BLaER1 (cell line): ENCODE data around the gene MYOF.

Experiments
- H3K27ac ChIP-seq: shearing (Covaris generic); formaldehyde crosslinking; 2 replicates; pipeline ENCODE4 v1.8.1; 2022
- H3K27me3 ChIP-seq: shearing (Covaris generic); formaldehyde crosslinking; 2 replicates; pipeline ENCODE4 v1.8.1; 2022
- H3K36me3 ChIP-seq: shearing (Covaris generic); formaldehyde crosslinking; 2 replicates; pipeline ENCODE4 v1.8.1; 2022
- H3K4me1 ChIP-seq: shearing (Covaris generic); formaldehyde crosslinking; 2 replicates; pipeline ENCODE4 v1.8.1; 2022
- H3K4me2 ChIP-seq: shearing (Covaris generic); formaldehyde crosslinking; 2 replicates; pipeline ENCODE4 v1.8.1; 2022
- H3K4me3 ChIP-seq: shearing (Covaris generic); formaldehyde crosslinking; 2 replicates; pipeline ENCODE4 v1.8.1; 2022
- H3K9ac ChIP-seq: shearing (Covaris generic); formaldehyde crosslinking; 2 replicates; pipeline ENCODE4 v1.8.1; 2022
- H3K9me3 ChIP-seq: shearing (Covaris generic); formaldehyde crosslinking; 2 replicates; pipeline ENCODE4 v1.8.1; 2022
- H4K20me1 ChIP-seq: shearing (Covaris generic); formaldehyde crosslinking; 2 replicates; pipeline ENCODE4 v1.8.1; 2022
- Cebpa-rat ChIP-seq: shearing (Covaris generic); IDR thresholded peaks from 2 replicates; pipeline ENCODE4 v1.8.1; 2022

The MYOF gene

DNA sequence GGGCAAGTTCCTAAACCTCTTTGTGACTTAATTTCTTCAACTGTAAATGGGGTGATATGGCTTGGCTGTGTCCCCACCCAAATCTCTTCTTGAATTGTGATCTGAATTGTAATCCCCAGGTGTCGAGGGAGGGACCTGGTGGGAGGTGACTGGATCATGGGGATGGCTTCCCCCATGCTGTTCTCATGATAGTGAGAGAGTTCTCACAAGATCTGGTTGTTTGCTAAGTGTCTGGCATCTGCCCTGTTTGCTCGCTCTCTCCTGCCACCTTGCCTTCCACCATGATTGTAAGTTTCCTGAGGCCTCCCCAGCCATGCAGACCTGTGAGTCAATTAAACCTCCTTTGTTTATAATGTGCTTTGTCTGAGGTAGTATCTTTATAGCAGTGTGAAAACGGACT lies 177.0 kb downstream of the MYOF start:
- H3K36me3 ChIP-seq: no peaks in the 10 kb centered on the region
- H3K4me3 ChIP-seq: no peak overlapping the region
- H3K27ac ChIP-seq: no peak overlapping the region
- no peak overlapping the region for H3K4me2 ChIP-seq
- H4K20me1 ChIP-seq: no peaks in the 10 kb centered on the region
- H3K9me3 ChIP-seq: no peaks in the 10 kb centered on the region
- H3K27me3 ChIP-seq: no peaks in the 10 kb centered on the region
- TF ChIP-seq Cebpa-rat: no peak
- no peaks in the 10 kb centered on the region for H3K4me1 ChIP-seq
- H3K9ac ChIP-seq: no peak overlapping the region

GRCh38 chr10:93300981-93301380 lies 181.2 kb downstream of the MYOF start:
- H3K4me2 ChIP-seq: no peak overlapping the region
- H3K9me3 ChIP-seq: no peaks in the 10 kb centered on the region
- H3K27ac ChIP-seq: no peak overlapping the region
- no peak overlapping the region for H3K9ac ChIP-seq
- no peaks in the 10 kb centered on the region for H3K36me3 ChIP-seq
- no peaks in the 10 kb centered on the region for H4K20me1 ChIP-seq
- no peaks in the 10 kb centered on the region for H3K4me1 ChIP-seq
- TF ChIP-seq Cebpa-rat: no peak
- H3K27me3 ChIP-seq: no peaks in the 10 kb centered on the region
- H3K4me3 ChIP-seq: no peak overlapping the region

- Histone ChIP-seq H3K27ac (no peak overlapping the region), H3K4me1 (no peaks in the 10 kb centered on the region), H3K9me3 (no peaks in the 10 kb centered on the region), H3K36me3 (no peaks in the 10 kb centered on the region), H4K20me1 (no peaks in the 10 kb centered on the region), H3K27me3 (no peaks in the 10 kb centered on the region), H3K9ac (no peak overlapping the region), H3K4me3 (no peak overlapping the region), H3K4me2 (no peak overlapping the region)
- TF ChIP-seq Cebpa-rat: no peak
These were observed 181.7 kb downstream of the MYOF start for GRCh38 chr10:93300288-93300917.

- H3K36me3 ChIP-seq: no peaks in the 10 kb centered on the region
- H4K20me1 ChIP-seq: no peaks in the 10 kb centered on the region
- no peaks in the 10 kb centered on the region for H3K4me1 ChIP-seq
- H3K9ac ChIP-seq: no peak overlapping the region
- TF ChIP-seq Cebpa-rat: no peak
- no peak overlapping the region for H3K4me2 ChIP-seq
- H3K27ac ChIP-seq: no peak overlapping the region
- H3K4me3 ChIP-seq: no peak overlapping the region
- H3K9me3 ChIP-seq: no peaks in the 10 kb centered on the region
- no peaks in the 10 kb centered on the region for H3K27me3 ChIP-seq
These were observed 182.4 kb downstream of the MYOF start for GRCh38 chr10:93299606-93300287.

GRCh38 chr10:93299195-93299594 lies 182.9 kb downstream of the MYOF start:
- Histone ChIP-seq H3K9ac (no peak overlapping the region), H3K27me3 (no peaks in the 10 kb centered on the region), H3K27ac (no peak overlapping the region), H3K4me2 (no peak overlapping the region), H3K9me3 (no peaks in the 10 kb centered on the region), H3K4me3 (no peak overlapping the region), H3K36me3 (no peaks in the 10 kb centered on the region), H3K4me1 (no peaks in the 10 kb centered on the region), H4K20me1 (no peaks in the 10 kb centered on the region)
- no peak for TF ChIP-seq Cebpa-rat

DNA sequence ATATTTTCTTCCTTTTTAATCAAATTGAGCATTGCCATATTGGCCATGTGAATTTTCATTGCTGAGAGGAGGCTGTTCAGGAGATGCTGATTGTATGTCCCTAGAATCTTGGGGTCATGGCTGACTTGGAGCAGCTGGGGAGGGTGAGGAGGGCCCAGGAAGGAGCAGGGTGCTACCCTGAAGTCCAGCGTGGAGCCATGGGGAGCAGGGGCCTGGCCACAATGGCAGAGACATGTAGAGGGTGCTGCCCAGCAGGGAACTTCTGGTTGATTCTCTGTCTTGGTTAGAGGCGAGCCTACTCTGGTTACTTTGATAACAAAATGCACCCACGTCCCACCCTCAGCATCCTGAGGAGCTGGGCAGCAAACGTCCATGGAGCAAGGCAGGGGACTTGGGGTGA lies 186.0 kb downstream of the MYOF start:
- H3K4me1 ChIP-seq: no peaks in the 10 kb centered on the region
- no peak overlapping the region for H3K27ac ChIP-seq
- H3K9me3 ChIP-seq: no peaks in the 10 kb centered on the region
- no peak overlapping the region for H3K4me2 ChIP-seq
- no peak overlapping the region for H3K4me3 ChIP-seq
- no peaks in the 10 kb centered on the region for H3K36me3 ChIP-seq
- H3K27me3 ChIP-seq: no peaks in the 10 kb centered on the region
- TF ChIP-seq Cebpa-rat: no peak
- H4K20me1 ChIP-seq: no peaks in the 10 kb centered on the region
- no peak overlapping the region for H3K9ac ChIP-seq

GRCh38 chr10:93293999-93294398 lies 188.1 kb downstream of the MYOF start:
- no peaks in the 10 kb centered on the region for H3K4me1 ChIP-seq
- H3K27me3 ChIP-seq: no peaks in the 10 kb centered on the region
- H3K9me3 ChIP-seq: no peaks in the 10 kb centered on the region
- no peak overlapping the region for H3K9ac ChIP-seq
- H3K4me2 ChIP-seq: no peak overlapping the region
- no peak for TF ChIP-seq Cebpa-rat
- H3K27ac ChIP-seq: no peak overlapping the region
- H3K36me3 ChIP-seq: no peaks in the 10 kb centered on the region
- no peak overlapping the region for H3K4me3 ChIP-seq
- H4K20me1 ChIP-seq: no peaks in the 10 kb centered on the region

GRCh38 chr10:93290661-93291354 lies 191.3 kb downstream of the MYOF start:
- H3K4me3 ChIP-seq: no peak overlapping the region
- H3K4me1 ChIP-seq: peaks cover 7% of the 10 kb centered on the region; the same call in 1 of the 2 replicates
- H4K20me1 ChIP-seq: no peaks in the 10 kb centered on the region
- H3K4me2 ChIP-seq: no peak overlapping the region
- no peaks in the 10 kb centered on the region for H3K9me3 ChIP-seq
- H3K27me3 ChIP-seq: no peaks in the 10 kb centered on the region
- no peaks in the 10 kb centered on the region for H3K36me3 ChIP-seq
- no peak overlapping the region for H3K9ac ChIP-seq
- TF ChIP-seq Cebpa-rat: no peak
- H3K27ac ChIP-seq: no peak overlapping the region

GRCh38 chr10:93288679-93289634 lies 193.2 kb downstream of the MYOF start:
- no peaks in the 10 kb centered on the region for H4K20me1 ChIP-seq

More at GRCh38 chr10:93288679-93289634, 193.2 kb downstream of the MYOF start:
- Histone ChIP-seq H3K27ac (no peak overlapping the region), H3K27me3 (no peaks in the 10 kb centered on the region), H3K9me3 (no peaks in the 10 kb centered on the region), H3K36me3 (no peaks in the 10 kb centered on the region), H3K4me1 (peaks cover 8% of the 10 kb centered on the region; the same call in 1 of the 2 replicates), H3K9ac (no peak overlapping the region), H3K4me2 (no peak overlapping the region), H3K4me3 (no peak overlapping the region)
- no peak for TF ChIP-seq Cebpa-rat
